A549 treated with AZD9567 at 1 μM for 4 hours (cell line): Measurements from ENCODE around the gene PRUNE2. TPM values are rescaled to one million over a fixed set of nuclear protein-coding genes. Genes with fewer than 3 reads are reported as not detected.

ENCODE experiments used
- total RNA-seq: library from RNA; stranded (reverse); fragments of 200-300 nt; extraction: Qiagen RNA extraction; gene quantifications from 5 replicates; pipeline ENCODE4 v1.2.3, GENCODE V29; 2022; ENCODE audit not compliant: insufficient read depth

The PRUNE2 gene, protein sequence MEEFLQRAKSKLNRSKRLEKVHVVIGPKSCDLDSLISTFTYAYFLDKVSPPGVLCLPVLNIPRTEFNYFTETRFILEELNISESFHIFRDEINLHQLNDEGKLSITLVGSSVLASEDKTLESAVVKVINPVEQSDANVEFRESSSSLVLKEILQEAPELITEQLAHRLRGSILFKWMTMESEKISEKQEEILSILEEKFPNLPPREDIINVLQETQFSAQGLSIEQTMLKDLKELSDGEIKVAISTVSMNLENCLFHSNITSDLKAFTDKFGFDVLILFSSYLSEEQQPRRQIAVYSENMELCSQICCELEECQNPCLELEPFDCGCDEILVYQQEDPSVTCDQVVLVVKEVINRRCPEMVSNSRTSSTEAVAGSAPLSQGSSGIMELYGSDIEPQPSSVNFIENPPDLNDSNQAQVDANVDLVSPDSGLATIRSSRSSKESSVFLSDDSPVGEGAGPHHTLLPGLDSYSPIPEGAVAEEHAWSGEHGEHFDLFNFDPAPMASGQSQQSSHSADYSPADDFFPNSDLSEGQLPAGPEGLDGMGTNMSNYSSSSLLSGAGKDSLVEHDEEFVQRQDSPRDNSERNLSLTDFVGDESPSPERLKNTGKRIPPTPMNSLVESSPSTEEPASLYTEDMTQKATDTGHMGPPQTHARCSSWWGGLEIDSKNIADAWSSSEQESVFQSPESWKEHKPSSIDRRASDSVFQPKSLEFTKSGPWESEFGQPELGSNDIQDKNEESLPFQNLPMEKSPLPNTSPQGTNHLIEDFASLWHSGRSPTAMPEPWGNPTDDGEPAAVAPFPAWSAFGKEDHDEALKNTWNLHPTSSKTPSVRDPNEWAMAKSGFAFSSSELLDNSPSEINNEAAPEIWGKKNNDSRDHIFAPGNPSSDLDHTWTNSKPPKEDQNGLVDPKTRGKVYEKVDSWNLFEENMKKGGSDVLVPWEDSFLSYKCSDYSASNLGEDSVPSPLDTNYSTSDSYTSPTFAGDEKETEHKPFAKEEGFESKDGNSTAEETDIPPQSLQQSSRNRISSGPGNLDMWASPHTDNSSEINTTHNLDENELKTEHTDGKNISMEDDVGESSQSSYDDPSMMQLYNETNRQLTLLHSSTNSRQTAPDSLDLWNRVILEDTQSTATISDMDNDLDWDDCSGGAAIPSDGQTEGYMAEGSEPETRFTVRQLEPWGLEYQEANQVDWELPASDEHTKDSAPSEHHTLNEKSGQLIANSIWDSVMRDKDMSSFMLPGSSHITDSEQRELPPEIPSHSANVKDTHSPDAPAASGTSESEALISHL (N-terminal part only)
- total RNA-seq, result 0.05 to 0.17 TPM in 2 of 5 replicates, not detected in the others

DNA sequence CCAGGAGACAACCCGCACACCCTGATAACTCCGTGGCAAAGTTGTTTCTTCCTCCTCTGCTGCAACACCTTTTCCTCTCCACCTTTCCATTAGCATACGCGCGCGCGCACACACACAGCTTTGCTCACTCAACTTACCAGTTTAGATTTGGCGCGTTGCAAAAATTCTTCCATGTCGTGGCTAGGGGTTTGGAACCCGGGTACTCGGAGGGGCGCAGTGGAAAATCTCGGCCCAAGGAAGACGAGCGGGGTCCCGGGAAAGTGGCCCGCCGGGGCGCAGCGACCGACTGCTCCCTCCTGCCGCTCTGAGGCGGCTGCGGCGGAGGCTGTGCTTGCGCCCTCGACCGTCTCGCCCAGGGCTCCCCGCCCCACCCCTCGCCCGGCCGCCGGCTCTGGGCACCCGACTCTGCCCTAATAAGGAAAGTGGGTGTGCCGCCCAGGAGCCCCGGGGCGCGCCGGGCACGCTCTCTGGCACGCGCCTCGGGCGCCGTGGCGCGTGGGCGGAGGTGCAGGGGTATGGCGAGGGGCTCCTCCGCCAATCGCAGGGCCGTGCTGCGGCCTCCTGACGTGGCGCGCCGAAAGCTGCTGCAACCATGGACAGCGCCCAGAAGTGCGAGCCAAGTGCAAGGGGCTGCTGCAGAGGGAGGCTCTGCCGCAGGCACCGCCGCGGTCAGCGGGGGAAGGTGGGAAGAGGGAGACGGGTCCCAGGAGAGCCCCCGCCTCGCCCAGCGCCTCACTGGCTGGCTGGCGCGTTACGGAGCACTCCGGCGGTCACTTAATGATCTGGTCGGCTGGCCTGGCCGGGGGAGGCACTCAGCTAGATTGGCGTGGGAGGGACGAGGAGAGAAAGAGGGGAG is at the start of gene PRUNE2:
TSS of gene PRUNE2 (minus strand) at position 324 of the 856 bp plus-strand sequence. CDS start at position 173, 151 bp downstream.

DNA sequence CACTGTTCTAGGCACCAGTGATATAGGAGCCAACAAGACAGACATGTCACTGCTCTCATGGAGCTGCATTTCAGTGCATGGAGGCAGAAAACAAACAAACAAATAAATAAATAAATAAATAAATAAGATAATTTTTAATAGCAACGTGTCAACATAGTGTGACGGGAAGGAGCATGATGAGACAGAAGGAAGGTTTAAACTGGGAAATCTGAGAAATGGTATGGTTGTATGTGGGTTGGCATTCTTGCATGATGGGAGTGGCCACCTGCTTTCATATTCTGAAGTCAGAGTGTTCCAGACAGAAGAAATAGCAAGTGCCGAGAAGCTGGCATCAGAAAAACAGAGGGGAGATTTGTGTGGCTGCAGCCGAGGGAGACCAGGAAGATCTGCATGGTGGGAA is 141.8 kb downstream of the PRUNE2 start, which contains the start of gene PCA3:
TSS of gene PCA3 (plus strand) at position 301 of the 400 bp plus-strand sequence.

Other genes with a start within 250 kb of the PRUNE2 start
- gene PCA3, start 141.7 kb downstream of the PRUNE2 start, total RNA-seq, result not detected in 5 replicates
- gene FOXB2, start 113.5 kb upstream of the PRUNE2 start, total RNA-seq, result not detected in 5 replicates